Amniotic stem cell (primary cell): Measurements from ENCODE around the gene ALDOA.
A peak's percentile ranks its signal among the peaks of the same experiment; 100 is the strongest.

Experiments
- DNase-seq: peaks from one replicate; lab custom pipeline; 2025; lab: John Stamatoyannopoulos, UW

The ALDOA gene

GRCh38 chr16:30041841-30042240, 23.7 kb upstream of the ALDOA start:
- no peak for DNase-seq

- DNase-seq, result no peak
These were observed 19.4 kb upstream of the ALDOA start for GRCh38 chr16:30046178-30046577.

DNA sequence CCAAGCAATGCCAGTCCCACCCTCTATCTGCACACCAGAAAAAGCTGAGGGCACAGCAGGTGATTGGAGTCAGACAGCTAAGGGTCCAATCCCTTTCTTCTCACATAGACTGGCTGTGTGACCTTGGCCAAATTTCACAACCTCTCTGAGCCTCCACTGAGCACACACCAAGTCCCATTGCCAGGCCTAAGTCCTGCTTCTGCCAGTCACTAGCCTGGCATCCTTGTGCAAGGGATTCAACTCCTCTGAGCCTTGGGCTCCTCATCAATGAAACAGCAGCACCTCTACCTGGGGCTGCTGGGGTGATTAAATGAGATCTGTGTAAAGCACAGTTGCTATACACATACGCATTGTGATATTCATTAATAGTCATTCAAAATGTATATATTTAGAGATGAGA, 19.0 kb upstream of the ALDOA start:
- no peak for DNase-seq

GRCh38 chr16:30049871-30050270, 15.7 kb upstream of the ALDOA start:
- no peak for DNase-seq

DNA sequence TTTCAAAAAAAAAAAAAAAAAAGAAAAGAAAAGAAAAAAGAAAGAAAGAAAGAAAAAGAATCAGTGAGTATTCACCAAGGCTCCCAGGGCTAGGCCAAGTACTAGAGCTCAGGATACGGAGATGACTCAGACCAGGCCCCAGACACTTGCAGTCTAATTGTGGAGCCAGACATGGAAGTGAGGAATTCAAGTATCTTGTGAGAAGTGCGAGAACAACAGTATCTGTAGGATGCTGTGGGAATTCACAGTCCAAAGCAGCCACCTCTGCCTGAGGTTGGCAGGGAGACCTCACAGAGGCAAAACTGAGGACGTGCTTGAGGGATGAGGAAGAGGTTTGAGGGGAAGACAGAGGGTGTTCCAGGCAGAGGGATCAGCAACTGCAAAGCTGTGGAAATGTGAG, 14.0 kb upstream of the ALDOA start:
- DNase-seq, result no peak

DNA sequence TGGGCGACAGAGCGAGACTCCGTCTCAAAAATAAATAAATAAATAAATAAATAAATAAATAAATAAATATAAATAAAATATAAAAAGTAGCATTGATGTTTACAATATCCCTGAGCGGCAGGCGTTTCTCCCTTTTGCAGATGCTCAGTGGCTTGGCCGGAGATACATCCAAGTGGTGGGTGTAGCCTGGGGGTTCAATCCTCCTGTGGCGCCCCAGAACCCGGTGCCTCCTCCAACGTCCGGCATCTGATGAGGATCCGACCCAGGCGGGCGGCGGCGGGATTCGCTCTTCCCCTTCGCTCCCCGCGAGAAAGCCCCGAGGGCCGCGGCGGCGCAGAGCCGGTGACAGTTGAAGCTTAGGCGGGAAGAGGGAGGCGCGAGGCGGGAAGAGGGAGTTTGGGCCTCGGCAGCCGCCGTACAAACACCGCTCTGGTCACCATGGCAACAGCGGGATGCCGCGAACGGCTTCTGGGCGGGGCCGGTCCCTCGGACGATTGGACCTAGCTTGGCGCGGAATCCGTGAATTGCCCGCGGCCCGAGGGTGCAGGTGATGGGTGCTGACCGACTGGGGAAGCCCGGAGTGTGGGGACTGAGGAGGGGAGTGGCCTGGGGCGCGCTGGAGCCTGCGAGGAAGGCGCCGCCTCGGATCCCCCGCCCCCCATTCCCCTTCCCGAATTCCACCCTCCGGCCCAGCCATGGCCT, 12.7 kb upstream of the ALDOA start:
- DNase-seq, result peak; percentile 76

DNA sequence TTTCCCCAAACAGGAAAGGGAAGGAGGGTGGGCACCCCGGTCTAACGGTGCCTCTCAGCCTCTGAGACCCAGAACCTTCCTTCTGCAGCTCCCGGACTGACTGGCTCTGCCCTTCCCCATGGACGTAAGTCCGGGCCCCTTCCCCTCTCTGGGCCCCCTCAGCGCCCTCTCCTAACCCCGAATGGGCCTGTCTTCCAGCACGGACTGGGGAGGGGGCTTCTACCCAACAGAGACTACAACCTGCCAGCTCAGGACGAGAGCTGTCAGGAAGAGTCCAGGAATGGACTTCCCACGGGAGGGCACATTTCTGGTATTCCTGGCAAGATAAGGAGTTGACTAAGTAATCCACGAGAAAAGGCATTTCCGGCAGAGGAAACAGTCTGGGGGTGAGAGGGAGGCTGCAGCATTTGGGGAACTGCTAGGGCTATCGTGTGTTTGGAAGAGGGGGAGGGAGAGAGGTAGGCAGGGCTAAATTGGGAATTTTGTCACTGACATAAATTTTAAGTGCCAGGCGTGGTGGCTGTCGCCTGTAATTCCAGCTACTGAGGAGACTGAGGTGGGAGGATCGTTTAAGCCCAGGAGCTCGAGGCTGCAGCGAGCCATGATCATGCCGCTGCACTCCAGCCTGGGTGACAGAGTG, 12.1 kb upstream of the ALDOA start:
- DNase-seq, result no peak

DNA sequence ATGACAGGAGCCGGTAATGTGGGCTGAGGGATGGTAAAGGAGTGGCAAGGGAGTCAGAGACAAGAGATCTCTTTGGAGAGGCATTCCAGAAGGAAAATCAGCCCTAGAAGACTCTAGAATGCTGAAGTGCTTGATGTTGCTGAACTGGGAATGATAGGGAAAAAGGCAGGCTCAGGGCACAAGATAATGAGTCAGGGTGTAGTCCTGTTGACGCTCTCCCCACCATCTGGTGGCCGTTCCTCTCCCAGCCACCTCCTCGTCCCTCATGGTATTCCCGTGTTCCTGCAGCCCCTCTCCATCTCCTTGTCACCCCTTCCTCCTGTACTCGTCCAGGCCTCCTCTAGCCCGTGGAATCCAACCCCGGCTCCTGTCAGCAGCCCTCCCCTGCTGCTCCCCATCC, 11.1 kb upstream of the ALDOA start:
- no peak for DNase-seq

GRCh38 chr16:30054959-30055553, 10.5 kb upstream of the ALDOA start:
- DNase-seq, result no peak

DNA sequence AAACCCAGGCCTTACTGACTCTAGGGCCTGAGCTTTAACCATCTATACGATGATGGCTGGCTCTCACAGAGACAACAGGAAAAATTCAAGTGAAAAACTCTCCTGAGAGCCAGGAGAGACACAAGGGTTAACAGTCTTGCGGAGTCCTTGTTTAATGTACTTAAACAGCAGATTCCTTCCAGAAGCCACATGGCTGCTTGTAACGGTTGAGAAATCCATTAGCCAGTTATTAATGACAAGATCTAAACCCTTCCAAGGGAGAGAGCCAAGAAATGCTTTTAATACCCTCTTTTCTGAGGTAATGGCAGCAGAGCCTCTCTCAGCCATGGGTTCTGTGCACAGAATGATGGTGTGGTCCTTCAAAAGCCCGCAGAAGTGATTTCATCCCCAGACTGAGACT, 5.2 kb upstream of the ALDOA start:
- DNase-seq, result no peak

DNA sequence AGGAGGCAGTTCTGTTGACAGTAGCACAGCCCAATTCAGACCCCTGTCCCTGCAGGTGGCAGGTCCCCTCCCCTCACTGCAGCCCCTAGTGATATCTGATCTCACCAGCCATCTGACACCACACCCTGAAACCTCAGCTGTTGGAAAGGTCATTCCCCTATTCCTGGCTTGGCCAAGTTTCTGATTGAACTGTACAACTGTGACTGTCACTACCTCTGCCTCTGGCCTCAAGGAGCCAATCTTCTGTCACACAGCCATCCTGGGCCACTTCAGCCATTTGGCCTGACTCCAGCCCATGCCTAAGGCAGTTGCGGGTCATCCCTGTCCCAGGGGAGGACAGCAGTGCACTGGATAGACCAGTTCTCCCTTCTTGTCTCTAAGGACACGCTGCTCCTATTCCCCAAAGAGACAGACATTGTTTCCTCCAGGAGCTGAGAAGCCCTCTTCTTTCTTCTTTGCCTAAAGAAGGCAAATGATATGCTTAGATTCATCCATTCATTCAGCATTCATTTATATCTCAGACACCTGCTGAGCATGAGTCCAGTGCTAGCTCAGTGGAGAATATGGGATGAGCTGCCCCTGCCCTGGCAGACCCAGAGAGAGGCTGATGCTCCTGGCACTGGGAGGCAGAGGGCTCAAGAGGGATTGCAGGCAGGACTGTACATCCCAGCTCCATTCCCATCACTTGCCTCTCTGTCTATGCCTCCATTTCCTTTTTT, 4.6 kb upstream of the ALDOA start:
- no peak for DNase-seq

DNA sequence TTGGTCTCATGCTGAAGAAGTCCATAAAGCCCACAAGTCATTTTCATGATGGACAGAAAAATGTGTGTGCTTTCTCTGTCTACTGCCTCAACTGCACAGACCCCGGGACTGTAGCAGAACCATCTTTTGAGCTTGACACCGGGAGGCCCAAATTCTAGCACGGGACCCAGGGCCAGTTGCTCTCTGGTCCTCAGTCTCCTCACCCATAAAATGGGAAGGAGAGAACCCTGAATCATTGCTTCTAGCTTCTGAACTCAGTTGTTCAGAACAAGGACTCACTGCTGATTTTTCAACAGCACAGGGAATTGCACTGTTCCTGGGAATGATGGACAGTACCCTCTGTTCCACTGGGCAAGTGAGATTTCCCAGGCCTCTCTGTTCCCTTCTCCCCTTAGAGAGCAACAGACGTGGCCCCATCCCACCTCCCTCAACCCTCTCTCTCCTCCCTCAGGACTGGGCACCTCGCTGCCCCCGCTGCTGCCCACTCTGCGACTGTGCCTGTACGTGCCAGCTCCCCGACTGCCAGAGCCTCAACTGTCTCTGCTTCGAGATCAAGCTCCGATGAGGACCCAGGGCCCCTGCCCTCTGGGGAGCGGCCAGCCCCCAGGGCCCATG, 2.2 kb upstream of the ALDOA start:
- no peak for DNase-seq

DNA sequence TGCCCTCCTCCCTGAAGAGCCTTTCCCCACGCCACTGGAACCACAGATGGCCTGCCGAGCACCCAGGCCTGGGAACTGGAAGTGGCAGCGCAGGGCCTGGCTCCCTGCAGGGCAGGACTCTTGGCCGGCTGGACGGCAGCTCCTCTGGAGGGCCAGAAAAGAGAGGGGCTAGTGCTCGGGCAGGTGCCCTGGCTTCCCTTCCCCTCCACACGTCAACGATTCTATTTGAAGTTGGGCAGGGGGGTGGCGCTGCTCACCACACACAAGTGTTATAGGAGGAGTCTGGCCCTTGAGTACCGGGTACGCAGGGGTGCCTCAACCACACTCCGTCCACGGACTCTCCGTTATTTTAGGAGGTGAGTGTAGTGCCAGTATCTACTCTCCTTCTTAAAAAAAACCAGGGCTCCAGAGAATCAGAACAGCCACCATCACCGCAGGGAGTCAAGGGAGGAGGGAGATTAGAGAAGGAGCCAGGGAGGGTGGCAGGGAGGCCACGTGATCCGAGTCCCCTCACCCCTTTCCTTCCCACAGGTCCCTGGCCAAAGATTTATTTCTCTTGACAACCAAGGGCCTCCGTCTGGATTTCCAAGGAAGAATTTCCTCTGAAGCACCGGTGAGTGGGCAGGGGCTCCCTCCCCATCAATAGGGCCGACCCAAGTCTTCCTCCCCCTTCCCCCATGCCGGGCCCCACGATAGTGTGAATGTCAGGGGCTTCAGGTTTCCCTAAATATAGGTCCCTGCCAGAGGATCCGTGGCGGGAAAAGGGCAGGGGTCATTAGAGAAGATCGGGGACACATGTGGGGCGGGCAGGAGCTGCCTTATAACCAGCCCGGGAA, 1.4 kb upstream of the ALDOA start:
- DNase-seq, result no peak

- DNase-seq, result no peak
These were observed 845 bp upstream of the ALDOA start for GRCh38 chr16:30064729-30065101.

DNA sequence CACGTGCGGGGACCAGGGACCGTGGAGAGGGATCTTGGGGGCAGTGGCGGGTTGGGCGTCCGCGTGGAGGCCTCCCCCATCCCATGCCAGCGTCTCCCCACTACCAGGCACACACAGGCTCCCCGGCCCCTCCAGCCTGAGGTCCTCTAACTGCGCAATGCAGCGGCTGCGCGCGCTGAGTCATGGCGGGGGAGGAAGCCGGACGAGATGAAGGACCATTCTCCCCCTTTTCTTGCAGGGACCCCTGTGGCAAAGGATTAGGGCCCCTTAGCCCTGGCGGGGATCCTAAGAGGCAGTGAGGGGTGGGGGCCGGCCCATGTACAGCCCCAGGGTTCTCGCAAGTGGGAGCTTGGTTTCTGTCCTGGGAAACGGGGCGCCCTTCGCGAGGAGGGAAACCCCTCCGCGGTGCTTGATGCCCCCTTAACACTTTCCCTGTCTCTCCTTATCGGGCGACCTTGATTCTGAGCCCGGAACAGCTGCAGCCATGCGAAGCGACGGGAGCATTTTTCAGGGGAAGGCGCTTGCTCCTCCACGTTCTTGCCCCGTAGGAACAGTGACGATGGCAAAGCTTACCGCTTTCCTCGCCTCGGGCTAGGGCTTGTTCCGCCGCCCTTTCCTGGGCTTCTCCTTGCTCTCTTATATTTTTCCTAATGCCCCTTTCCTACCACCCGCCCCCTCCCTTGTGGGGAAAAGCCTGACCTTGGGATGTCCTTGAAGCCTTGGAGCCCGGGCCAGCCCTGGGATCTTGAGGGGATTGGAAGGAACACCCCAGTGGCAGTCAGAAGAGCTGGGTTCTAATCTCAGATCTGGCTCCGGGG, 592 bp downstream of the ALDOA start:
- no peak for DNase-seq

GRCh38 chr16:30066761-30067583, 1.4 kb downstream of the ALDOA start:
- DNase-seq, result no peak

DNA sequence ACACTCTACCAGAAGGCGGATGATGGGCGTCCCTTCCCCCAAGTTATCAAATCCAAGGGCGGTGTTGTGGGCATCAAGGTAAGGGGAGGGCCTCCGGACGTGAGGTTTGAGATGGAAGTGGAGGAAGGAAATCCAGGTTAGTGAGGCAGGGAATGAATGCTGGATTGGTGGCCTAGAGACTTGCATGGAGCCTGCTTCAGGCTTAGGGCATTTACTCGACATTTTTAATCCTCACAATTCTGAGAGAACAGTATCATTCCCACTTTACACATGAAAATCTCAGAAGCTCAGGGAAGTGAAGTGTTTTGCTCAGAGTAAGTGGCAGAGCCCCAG, 2.0 kb downstream of the ALDOA start:
- DNase-seq, result no peak

- no peak for DNase-seq
These were observed 2.8 kb downstream of the ALDOA start for GRCh38 chr16:30068333-30068732.

- DNase-seq, result no peak
These were observed 3.4 kb downstream of the ALDOA start for GRCh38 chr16:30068750-30069610.
